Smooth muscle cell (in vitro differentiated cells): ENCODE data around the gene RNF126. TPM values are rescaled to one million over a fixed set of nuclear protein-coding genes. Genes with fewer than 3 reads are reported as not detected.
"Not testable (repeated sequence)": the region's sequence is repeated elsewhere in the genome, so short reads cannot be mapped to it uniquely, and the experiment has no call there.

Experiments used
- DNase-seq: peaks from one replicate; lab custom pipeline; 2025; ENCODE audit not compliant: unreplicated experiment; lab: John Stamatoyannopoulos, UW
- H2AFZ ChIP-seq: fragments of 200-600 bp; sonication (generic); 2 replicates; pipeline ENCODE4 v1.6.0; 2016; ENCODE audit warnings: antibody characterized with exemption, low read depth, mild to moderate bottlenecking
- H3F3A ChIP-seq: fragments of 200-600 bp; sonication (generic); 2 replicates; pipeline ENCODE4 v1.6.0; 2017; ENCODE audit warnings: antibody characterized with exemption, low read depth
- H3K27ac ChIP-seq: fragments of 200-600 bp; sonication (generic); 2 replicates; pipeline ENCODE4 v1.5.1; 2016; ENCODE audit warnings: low read depth, mild to moderate bottlenecking
- H3K27me3 ChIP-seq: fragments of 200-600 bp; sonication (generic); 2 replicates; pipeline ENCODE4 v1.6.1; 2016; ENCODE audit warnings: low read depth, mild to moderate bottlenecking
- H3K36me3 ChIP-seq: fragments of 200-600 bp; sonication (generic); 2 replicates; pipeline ENCODE4 v1.5.1; 2016; ENCODE audit warnings: low read depth
- H3K4me1 ChIP-seq: fragments of 200-600 bp; sonication (generic); 2 replicates; pipeline ENCODE4 v1.5.1; 2016; ENCODE audit warnings: low read depth
- H3K4me2 ChIP-seq: fragments of 200-600 bp; sonication (generic); 2 replicates; pipeline ENCODE4 v1.6.0; 2016; ENCODE audit warnings: mild to moderate bottlenecking
- H3K4me3 ChIP-seq: fragments of 200-600 bp; sonication (generic); 2 replicates; pipeline ENCODE4 v1.5.1; 2016; ENCODE audit warnings: mild to moderate bottlenecking
- H3K79me2 ChIP-seq: fragments of 200-600 bp; sonication (generic); 2 replicates; pipeline ENCODE4 v1.6.0; 2016; ENCODE audit warnings: low read depth, mild to moderate bottlenecking
- H3K9ac ChIP-seq: fragments of 200-600 bp; sonication (generic); 2 replicates; pipeline ENCODE4 v1.6.0; 2016; ENCODE audit warnings: low read depth
- H3K9me3 ChIP-seq: fragments of 200-600 bp; sonication (generic); replicated peaks from 2 replicates; pipeline ENCODE4 v1.5.1; 2016; ENCODE audit warnings: low read depth
- H4K20me1 ChIP-seq: fragments of 200-600 bp; sonication (generic); 2 replicates; pipeline ENCODE4 v1.6.0; 2016; ENCODE audit warnings: low read depth
- WGBS: methylation state at CpG from one replicate; pipeline ENCODE4 v1.1.7; 2016; ENCODE audit warnings: low lambda C conversion rate; 5-methylcytosine and 5-hydroxymethylcytosine counted together
- polyA plus RNA-seq: library from polyadenylated mRNA; unstranded; fragments of >200 nt; fragmentation: Nextera tagmentation; extraction: Ambion mirVana; gene quantifications from 2 replicates; pipeline ENCODE4 v1.2.1, GENCODE V29; 2016
- total RNA-seq: library from RNA; depleted of rRNA; stranded (reverse); fragments of >200 nt; gene quantifications from 2 replicates; pipeline ENCODE4 v1.2.3, GENCODE V29; 2014
- TF ChIP-seq, protein P1 (sequence below): fragments of 200-600 bp; sonication (generic); IDR thresholded peaks from 2 replicates; pipeline ENCODE4 v1.5.1; 2017; ENCODE audit warnings: borderline replicate concordance, mild to moderate bottlenecking, antibody characterized with exemption; ENCODE audit not compliant: insufficient read depth, poor library complexity, severe bottlenecking

Gene RNF126
- total and polyA plus RNA-seq, 2 experiments from 2014 or later: 19.8 to 60.4 TPM

DNA sequence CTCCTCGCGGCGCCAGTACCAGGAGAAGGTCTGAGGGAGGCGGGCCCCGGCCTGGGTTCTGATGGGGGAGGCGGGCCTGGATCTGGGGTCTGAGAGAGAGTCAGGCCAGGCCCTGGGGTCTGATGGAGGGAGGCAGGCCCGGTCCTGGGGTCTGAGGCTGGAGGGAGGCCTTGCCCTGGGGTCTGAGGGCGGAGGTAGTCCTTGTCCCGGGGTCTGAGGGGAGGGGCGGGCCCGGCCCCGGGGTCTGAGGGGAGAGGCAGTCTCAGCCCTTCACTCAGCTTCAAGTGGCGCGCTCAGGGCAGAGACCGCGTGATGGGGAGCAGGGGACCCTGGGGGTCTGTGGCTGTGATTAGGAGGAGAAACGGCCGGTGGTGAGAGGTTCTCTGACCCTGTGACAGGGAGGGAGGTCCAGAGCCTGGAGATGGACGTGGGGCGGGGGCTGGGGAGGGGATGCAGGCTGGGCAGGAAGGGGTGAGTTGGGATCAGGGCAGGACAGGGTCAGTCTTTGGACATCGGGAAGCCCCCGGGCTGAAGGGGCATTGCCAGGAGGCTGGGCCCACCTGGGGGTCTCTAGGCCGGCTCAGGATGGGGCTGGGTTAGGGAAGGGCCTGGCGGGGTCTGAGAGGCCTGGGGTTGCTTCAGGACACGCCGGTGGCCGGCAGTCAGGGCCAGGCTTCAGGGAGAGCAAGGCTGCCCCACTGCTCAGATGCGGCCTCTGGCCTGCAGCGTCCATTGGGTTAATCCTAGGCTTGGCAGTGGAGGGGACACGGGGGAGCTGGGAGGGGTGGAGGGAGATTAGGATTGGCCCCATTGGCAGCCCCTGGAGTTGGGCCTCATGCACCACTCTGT lies 54.6 kb downstream of the RNF126 start:
- Histone ChIP-seq H3K4me2 (no peak overlapping the region), H3K36me3 (no peaks in the 10 kb centered on the region), H3K27ac (no peak overlapping the region), H3K27me3 (no peaks in the 10 kb centered on the region), H3K4me1 (no peaks in the 10 kb centered on the region), H3F3A (no peaks in the 10 kb centered on the region), H3K79me2 (no peaks in the 10 kb centered on the region), H4K20me1 (peaks cover 9% of the 10 kb centered on the region), H3K9ac (no peak overlapping the region), H2AFZ (no peak overlapping the region), H3K4me3 (no peak overlapping the region), H3K9me3 (no peaks in the 10 kb centered on the region)
- 95% methylated on average over 24 of the region's 30 CpGs for WGBS
- no peak for DNase-seq
- TF ChIP-seq, protein P1, sequence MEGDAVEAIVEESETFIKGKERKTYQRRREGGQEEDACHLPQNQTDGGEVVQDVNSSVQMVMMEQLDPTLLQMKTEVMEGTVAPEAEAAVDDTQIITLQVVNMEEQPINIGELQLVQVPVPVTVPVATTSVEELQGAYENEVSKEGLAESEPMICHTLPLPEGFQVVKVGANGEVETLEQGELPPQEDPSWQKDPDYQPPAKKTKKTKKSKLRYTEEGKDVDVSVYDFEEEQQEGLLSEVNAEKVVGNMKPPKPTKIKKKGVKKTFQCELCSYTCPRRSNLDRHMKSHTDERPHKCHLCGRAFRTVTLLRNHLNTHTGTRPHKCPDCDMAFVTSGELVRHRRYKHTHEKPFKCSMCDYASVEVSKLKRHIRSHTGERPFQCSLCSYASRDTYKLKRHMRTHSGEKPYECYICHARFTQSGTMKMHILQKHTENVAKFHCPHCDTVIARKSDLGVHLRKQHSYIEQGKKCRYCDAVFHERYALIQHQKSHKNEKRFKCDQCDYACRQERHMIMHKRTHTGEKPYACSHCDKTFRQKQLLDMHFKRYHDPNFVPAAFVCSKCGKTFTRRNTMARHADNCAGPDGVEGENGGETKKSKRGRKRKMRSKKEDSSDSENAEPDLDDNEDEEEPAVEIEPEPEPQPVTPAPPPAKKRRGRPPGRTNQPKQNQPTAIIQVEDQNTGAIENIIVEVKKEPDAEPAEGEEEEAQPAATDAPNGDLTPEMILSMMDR: no peak

DNA sequence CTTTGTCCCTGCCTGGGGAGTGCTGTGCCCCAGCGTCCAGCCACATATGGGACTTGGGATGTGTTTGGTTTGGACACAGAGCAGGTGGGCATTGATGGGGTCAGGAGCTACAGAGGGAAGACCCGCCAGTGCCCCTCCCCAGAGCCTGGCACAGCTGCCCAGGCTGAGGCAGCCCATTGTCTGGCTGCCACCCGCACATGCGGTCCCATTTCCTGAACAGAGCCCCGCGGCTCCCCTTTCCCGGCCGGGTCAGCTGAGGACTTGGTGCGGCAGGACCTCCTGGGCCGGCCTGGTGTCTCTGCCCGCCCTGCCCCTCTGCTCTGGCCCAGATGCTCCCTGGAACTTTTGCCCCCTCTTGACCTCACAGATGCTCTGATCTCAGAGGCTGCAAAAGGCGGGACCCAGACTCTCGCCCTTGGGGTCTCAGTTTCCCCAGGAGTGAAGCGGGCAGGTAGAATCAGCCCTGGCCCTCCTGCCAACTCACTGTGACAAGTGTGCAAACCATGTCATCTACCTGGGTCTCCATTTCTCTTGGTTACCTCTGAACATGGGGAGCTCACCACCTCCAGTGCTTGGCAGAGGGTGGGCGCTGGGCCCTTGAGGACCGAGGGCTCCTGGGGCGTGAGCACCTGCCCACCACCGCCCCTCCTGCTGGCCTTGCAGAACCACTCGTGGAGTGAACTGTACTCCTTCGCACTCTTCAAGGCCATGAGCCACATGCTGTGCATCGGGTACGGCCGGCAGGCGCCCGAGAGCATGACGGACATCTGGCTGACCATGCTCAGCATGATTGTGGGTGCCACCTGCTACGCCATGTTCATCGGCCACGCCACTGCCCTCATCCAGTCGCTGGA lies 55.5 kb downstream of the RNF126 start:
- H3K27me3 ChIP-seq: no peaks in the 10 kb centered on the region
- no peak overlapping the region for H3K9ac ChIP-seq

DNA sequence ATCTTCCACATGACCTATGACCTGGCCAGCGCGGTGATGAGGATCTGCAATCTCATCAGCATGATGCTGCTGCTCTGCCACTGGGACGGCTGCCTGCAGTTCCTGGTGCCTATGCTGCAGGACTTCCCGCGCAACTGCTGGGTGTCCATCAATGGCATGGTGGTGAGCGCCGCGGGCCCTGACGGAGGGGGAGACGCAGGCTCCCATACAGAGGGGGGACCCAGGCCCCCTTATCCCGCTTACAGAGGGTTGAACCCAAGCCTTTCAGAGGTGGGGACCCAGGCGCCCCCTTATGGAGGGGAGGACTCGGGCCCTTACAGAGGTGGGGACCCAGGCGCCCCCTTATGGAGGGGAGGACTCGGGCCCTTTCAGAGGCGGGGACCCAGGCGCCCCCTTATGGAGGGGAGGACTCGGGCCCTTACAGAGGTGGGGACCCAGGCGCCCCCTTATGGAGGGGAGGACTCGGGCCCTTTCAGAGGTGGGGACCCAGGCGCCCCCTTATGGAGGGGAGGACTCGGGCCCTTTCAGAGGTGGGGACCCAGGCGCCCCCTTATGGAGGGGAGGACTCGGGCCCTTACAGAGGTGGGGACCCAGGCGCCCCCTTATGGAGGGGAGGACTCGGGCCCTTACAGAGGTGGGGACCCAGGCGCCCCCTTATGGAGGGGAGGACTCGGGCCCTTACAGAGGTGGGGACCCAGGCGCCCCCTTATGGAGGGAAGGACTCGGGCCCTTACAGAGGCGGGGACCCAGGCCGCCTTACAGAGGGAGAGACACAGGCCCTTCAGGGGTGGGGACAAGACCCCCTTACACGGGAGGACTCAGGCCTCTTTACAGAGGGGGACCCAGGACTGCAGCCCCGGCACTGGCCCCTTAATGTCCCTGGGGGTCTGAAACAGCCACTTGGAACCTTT lies 57.7 kb downstream of the RNF126 start:
- H3K4me2 ChIP-seq, H3K9me3 ChIP-seq, H3K36me3 ChIP-seq, DNase-seq, H3K4me3 ChIP-seq, H3K4me1 ChIP-seq, H3K9ac ChIP-seq, H3K27me3 ChIP-seq, H3F3A ChIP-seq, H4K20me1 ChIP-seq, H2AFZ ChIP-seq, H3K27ac ChIP-seq, H3K79me2 ChIP-seq: not testable (repeated sequence)
- 95% methylated on average over 20 of the region's 34 CpGs for WGBS

More for the DNA sequence above, 55.5 kb downstream of the RNF126 start:
- Histone ChIP-seq H2AFZ (no peak overlapping the region), H3K36me3 (no peaks in the 10 kb centered on the region), H3K4me2 (no peak overlapping the region), H3K4me3 (no peak overlapping the region), H4K20me1 (peaks cover 9% of the 10 kb centered on the region), H3K9me3 (no peaks in the 10 kb centered on the region), H3K27ac (no peak overlapping the region), H3F3A (no peaks in the 10 kb centered on the region), H3K4me1 (no peaks in the 10 kb centered on the region), H3K79me2 (no peaks in the 10 kb centered on the region)
- TF ChIP-seq, protein P1: no peak
- WGBS: 94% methylated on average over 29 of the region's 30 CpGs
- DNase-seq: no peak
